Progenitor cell of endocrine pancreas (in vitro differentiated cells): ENCODE measurements around the gene CELF1. TPM values are rescaled to one million over a fixed set of nuclear protein-coding genes. Genes with fewer than 3 reads are reported as not detected.

Source experiments
- DNase-seq: peaks from one replicate; pipeline ENCODE4 v3.0.0; 2021; ENCODE audit warnings: low spot score; ENCODE audit not compliant: unreplicated experiment
- H3K27ac Mint-ChIP-seq: 2 replicates; pipeline ENCODE4 v1.8.0; 2021; ENCODE audit warnings: mild to moderate bottlenecking, moderate library complexity, mixed read lengths
- H3K27me3 Mint-ChIP-seq: 2 replicates; pipeline ENCODE4 v1.8.0; 2021; ENCODE audit warnings: mixed read lengths
- H3K36me3 Mint-ChIP-seq: 2 replicates; pipeline ENCODE4 v1.8.0; 2022; ENCODE audit warnings: mixed read lengths; ENCODE audit not compliant: insufficient read depth
- H3K4me1 Mint-ChIP-seq: 2 replicates; pipeline ENCODE4 v1.8.0; 2021; ENCODE audit warnings: low read depth, mixed read lengths
- H3K4me3 Mint-ChIP-seq: 2 replicates; pipeline ENCODE4 v1.8.0; 2021; ENCODE audit warnings: low read depth, mild to moderate bottlenecking, moderate library complexity, mixed read lengths
- H3K9me3 Mint-ChIP-seq: 2 replicates; pipeline ENCODE4 v1.8.0; 2021; ENCODE audit warnings: low read depth, mixed read lengths
- total RNA-seq: library from RNA; stranded (reverse); gene quantifications from 2 replicates; pipeline ENCODE4 v1.2.1, GENCODE V29; 2021
- TF ChIP-seq, protein P1 (sequence below): fragments of 200-600 bp; sonication (generic); IDR thresholded peaks from one replicate; pipeline ENCODE4 v1.5.0; 2021; ENCODE audit warnings: antibody characterized with exemption, mild to moderate bottlenecking; ENCODE audit not compliant: unreplicated experiment

The CELF1 gene
- total RNA-seq, 1 donor from 2014 or later = 161 TPM

DNA sequence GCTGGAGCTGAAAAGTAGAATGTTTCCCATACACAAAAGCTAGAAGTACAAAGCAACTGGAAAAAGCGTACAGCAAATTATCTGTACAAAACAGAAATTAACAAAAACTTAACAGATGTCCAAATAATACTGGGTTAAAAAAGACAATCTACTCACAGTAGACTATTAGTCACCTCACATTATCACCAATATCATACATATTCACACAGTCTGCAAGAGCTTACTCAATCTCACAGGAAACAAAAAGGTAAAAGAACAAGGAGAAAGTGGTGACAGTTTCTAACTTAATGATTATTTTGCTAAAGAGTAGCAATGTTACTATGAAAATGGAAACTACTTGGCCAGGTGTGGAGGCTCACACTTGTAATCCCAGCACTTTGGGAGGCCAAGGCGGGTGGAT, 11.9 kb downstream of the CELF1 start:
- H3K36me3 Mint-ChIP-seq = peaks cover 2% of the 10 kb centered on the region
- no peaks in the 10 kb centered on the region for H3K27me3 Mint-ChIP-seq
- H3K4me3 Mint-ChIP-seq = no peak overlapping the region
- H3K9me3 Mint-ChIP-seq = no peaks in the 10 kb centered on the region
- H3K27ac Mint-ChIP-seq = peak overlapping the region; percentile 58
- TF ChIP-seq, protein P1, sequence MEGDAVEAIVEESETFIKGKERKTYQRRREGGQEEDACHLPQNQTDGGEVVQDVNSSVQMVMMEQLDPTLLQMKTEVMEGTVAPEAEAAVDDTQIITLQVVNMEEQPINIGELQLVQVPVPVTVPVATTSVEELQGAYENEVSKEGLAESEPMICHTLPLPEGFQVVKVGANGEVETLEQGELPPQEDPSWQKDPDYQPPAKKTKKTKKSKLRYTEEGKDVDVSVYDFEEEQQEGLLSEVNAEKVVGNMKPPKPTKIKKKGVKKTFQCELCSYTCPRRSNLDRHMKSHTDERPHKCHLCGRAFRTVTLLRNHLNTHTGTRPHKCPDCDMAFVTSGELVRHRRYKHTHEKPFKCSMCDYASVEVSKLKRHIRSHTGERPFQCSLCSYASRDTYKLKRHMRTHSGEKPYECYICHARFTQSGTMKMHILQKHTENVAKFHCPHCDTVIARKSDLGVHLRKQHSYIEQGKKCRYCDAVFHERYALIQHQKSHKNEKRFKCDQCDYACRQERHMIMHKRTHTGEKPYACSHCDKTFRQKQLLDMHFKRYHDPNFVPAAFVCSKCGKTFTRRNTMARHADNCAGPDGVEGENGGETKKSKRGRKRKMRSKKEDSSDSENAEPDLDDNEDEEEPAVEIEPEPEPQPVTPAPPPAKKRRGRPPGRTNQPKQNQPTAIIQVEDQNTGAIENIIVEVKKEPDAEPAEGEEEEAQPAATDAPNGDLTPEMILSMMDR = no peak
- no peak for DNase-seq
- peaks cover 9% of the 10 kb centered on the region for H3K4me1 Mint-ChIP-seq

DNA sequence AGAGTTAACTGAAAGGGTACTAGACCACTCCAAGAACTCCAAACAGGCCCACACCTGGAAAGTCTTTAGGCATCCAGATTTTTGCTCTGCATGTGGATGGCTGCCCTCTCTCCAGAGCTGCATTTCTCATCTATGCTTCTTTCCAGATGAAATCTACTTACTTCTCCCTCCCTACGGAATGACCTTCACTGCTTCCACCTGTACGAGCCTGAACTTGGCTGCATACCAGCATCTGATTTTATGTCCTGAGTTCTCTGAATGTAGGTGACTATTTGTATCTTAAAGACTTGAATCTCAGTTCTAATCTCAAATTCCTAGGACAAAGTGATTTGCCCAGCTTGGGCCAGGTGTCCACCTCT, 13.3 kb downstream of the CELF1 start:
- Mint-ChIP-seq H3K36me3 (peaks cover 5% of the 10 kb centered on the region), H3K27ac (peak overlapping the region; percentile 43), H3K27me3 (no peaks in the 10 kb centered on the region), H3K4me3 (no peak overlapping the region), H3K9me3 (no peaks in the 10 kb centered on the region), H3K4me1 (peaks cover 13% of the 10 kb centered on the region)
- TF ChIP-seq, protein P1 = no peak
- DNase-seq = no peak

DNA sequence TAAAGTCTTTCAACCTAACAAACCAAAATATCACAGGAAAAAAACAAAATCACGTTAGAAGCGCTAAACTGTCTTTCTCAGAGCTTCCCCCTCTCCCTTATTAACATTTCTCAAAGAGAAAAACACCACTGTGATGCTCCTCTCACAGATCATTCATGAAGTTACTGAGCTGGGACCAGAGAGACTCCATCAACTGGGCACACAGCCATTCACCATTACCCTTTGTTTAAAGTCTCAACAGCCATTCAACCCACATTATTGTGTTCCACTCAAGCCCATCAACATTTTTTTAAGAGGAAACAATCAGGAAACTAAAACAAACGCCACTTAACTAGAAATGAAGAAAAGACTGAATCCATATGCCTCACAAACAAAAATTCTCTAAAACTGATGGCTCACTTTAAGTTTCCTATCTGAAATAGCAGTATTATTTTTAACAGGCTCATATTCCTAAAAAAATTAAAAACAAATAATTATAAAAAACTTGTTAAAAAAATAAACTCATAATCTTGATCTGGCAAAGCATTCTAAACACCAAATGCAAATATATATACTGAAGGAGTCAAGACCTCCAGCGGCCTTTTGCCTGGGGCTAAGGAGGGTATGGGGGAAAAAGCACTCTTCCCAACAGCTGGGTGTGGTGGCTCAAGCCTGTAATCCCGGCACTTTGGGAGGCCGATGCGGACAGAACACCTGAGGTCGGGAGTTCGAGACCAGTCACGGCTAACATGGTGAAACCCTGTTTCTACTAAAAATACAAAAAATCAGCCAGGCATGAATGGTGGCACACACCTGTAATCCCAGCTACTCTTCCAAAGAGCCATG, 14.0 kb downstream of the CELF1 start:
- H3K27ac Mint-ChIP-seq = peak overlapping the region; percentile 43
- TF ChIP-seq, protein P1 = no peak
- peaks cover 5% of the 10 kb centered on the region for H3K36me3 Mint-ChIP-seq
- peaks cover 13% of the 10 kb centered on the region for H3K4me1 Mint-ChIP-seq
- no peaks in the 10 kb centered on the region for H3K27me3 Mint-ChIP-seq
- H3K4me3 Mint-ChIP-seq = no peak overlapping the region
- no peak for DNase-seq
- no peaks in the 10 kb centered on the region for H3K9me3 Mint-ChIP-seq

DNA sequence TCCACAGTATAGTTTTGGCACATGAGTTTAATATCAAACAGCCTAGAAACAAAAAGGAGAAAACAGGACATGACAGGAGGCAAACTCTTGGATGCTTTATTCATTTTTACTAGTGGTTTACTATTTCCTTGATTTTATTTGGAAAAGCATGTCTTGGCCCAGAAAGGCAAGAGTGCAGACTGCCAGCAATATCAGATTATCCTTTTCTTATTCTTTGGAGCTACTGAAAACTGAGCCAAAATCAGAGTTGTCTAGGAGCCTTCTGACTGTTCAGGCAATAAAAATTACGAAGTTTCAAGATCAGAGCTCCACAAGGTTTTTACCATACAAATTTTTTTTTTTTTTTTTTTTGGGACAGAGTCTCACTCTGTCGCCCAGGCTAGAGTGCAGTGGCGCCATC, 16.0 kb downstream of the CELF1 start:
- Mint-ChIP-seq H3K27ac (no peak overlapping the region), H3K27me3 (no peaks in the 10 kb centered on the region), H3K4me1 (peaks cover 20% of the 10 kb centered on the region), H3K9me3 (no peaks in the 10 kb centered on the region), H3K36me3 (peaks cover 5% of the 10 kb centered on the region), H3K4me3 (no peak overlapping the region)
- DNase-seq = no peak
- TF ChIP-seq, protein P1 = no peak

DNA sequence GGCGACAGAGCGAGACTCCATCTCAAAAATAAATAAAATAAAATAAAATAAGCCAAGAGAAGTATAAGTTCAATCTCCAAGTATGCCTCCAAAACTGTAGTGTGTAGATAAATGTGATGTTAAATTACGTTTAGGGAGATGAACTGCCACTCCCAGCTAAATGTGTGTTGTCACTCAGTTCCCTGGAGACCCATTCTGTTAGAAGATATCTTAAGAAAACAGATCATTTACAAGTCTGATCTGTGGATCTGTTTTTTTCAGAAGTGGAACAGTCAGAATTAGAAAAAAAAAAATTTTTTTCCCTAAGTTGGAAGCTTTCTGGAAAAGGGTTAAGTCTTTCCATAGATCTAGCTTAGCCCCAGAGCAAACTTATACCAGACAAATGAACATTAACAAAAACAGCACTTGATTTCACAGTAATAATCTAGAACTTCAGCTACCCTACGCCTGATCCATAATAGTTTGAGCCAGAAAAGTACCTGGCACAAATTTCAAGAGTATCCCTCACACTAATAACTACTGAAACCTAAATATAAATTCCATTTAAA, 18.2 kb downstream of the CELF1 start:
- TF ChIP-seq, protein P1 = no peak
- H3K36me3 Mint-ChIP-seq = peaks cover 4% of the 10 kb centered on the region
- peaks cover 12% of the 10 kb centered on the region for H3K4me1 Mint-ChIP-seq
- no peaks in the 10 kb centered on the region for H3K9me3 Mint-ChIP-seq
- no peaks in the 10 kb centered on the region for H3K27me3 Mint-ChIP-seq
- H3K27ac Mint-ChIP-seq = peak overlapping the region; percentile 49
- DNase-seq = no peak
- no peak overlapping the region for H3K4me3 Mint-ChIP-seq
